ENCODE data around the gene HNRNPD. TPM values are rescaled to one million over a fixed set of nuclear protein-coding genes. Genes with fewer than 3 reads are reported as not detected.
"Not testable (repeated sequence)": the region's sequence is repeated elsewhere in the genome, so short reads cannot be mapped to it uniquely, and the experiment has no call there.

HNRNPD gene
- total and polyA plus RNA-seq, 2 of the 13 experiments (the other 11 are each of a cell fraction or from before 2014, with no cell fraction given) = 64.0 to 69.7 TPM

- TF ChIP-seq ELF4 (CRISPR knock-in tag; IDR thresholded peaks at IDR 0.05; ENCODE audit: borderline replicate concordance) (no peak), ATM (IDR thresholded peaks at IDR 0.05; ENCODE audit: borderline replicate concordance) (no peak), KAT7 (CRISPR knock-in tag; IDR thresholded peaks at IDR 0.05; ENCODE audit: borderline replicate concordance) (no peak), YY1 (IDR thresholded peaks at IDR 0.05; ENCODE audit: insufficient read depth, insufficient replicate concordance, low read depth, low read length) (no peak), REL (CRISPR knock-in tag; conservative IDR thresholded peaks at IDR 0.05) (no peak), ZNF770 (CRISPR knock-in tag; IDR thresholded peaks at IDR 0.05) (no peak), MAFG (CRISPR knock-in tag; IDR thresholded peaks at IDR 0.05) (no peak), SP5 (CRISPR knock-in tag; IDR thresholded peaks at IDR 0.05; ENCODE audit: borderline replicate concordance, low read depth) (no peak)
These were observed 27.7 kb downstream of the HNRNPD start (continued) for GRCh38 chr4:82346126-82346525.

- Histone ChIP-seq H4K20me1 (ENCODE audit: insufficient read depth, low read length) (no peaks in the 10 kb centered on the region), H2AFZ (ENCODE audit: low read length) (no peak overlapping the region), H3K36me3 (replicated peaks in 1 of 2; ENCODE audit: control insufficient read depth in 1 of 2, insufficient read depth in 2 of 2, low read length in 2 of 2) (no peaks in the 10 kb centered on the region), H3K79me2 (ENCODE audit: insufficient read depth, low read length) (no peaks in the 10 kb centered on the region), H3K4me3 (replicated peaks in 1 of 3; ENCODE audit: insufficient read depth in 1 of 3, low read depth in 2 of 3, low read length in 3 of 3) (no peak overlapping the region), H3K9me3 (ENCODE audit: low read length) (no peaks in the 10 kb centered on the region), H3K27me3 (ENCODE audit: control insufficient read depth in 1 of 2, insufficient read depth in 2 of 2, low read length in 2 of 2) (no peaks in the 10 kb centered on the region), H3K4me1 (ENCODE audit: insufficient read depth, low read length) (no peaks in the 10 kb centered on the region), H3K9ac (ENCODE audit: insufficient read depth, low read depth, low read length) (no peak overlapping the region), H3K4me2 (ENCODE audit: low read depth, low read length) (no peak overlapping the region), H3K27ac (ENCODE audit: extremely low read length, insufficient read depth, low read length) (no peak overlapping the region)
- FAIRE-seq (no peak), ATAC-seq (no peak), DNase-seq (ENCODE audit: low spot score) (no peak)
- ChIA-PET POLR2A (no interaction called here), CTCF (ENCODE audit: low intra/inter-chr PET ratio, low total read pairs) (no interaction called here)
- TF ChIP-seq FOXP1 (IDR thresholded peaks at IDR 0.05) = peak; percentile 8; the same call in 1 of the 2 replicates
- TF ChIP-seq FOXP1 (CRISPR knock-in tag; IDR thresholded peaks at IDR 0.05) = no peak
- no peak for TF ChIP-seq ZNF597 (CRISPR knock-in tag; IDR thresholded peaks at IDR 0.05)
- no peak for TF ChIP-seq TEAD3 (CRISPR knock-in tag; optimal IDR thresholded peaks at IDR 0.05; ENCODE audit: borderline replicate concordance)
- intact Hi-C loops (cut with micrococcal nuclease; ENCODE audit: unreplicated experiment) (no loop called here), in situ Hi-C loops (cut with HindIII; ENCODE audit: extremely low pct_ligation_motif_present, low pct_unique_long_range_greater_than_20kb) (no loop called here)
- BruUV-seq (replicated peaks) = no TSS peak
These were observed 38.7 kb downstream of the HNRNPD start for GRCh38 chr4:82335043-82335442.

GRCh38 chr4:82333641-82334040 is 40.1 kb downstream of the HNRNPD start:
- POLR2A ChIA-PET; CTCF ChIA-PET (ENCODE audit: low intra/inter-chr PET ratio, low total read pairs); FAIRE-seq: not testable (repeated sequence)

More at GRCh38 chr4:82333641-82334040, 40.1 kb downstream of the HNRNPD start:
- H3K4me3 ChIP-seq (replicated peaks in 1 of 3; ENCODE audit: insufficient read depth in 1 of 3, low read depth in 2 of 3, low read length in 3 of 3); H3K27me3 ChIP-seq (ENCODE audit: control insufficient read depth in 1 of 2, insufficient read depth in 2 of 2, low read length in 2 of 2); H3K4me2 ChIP-seq (ENCODE audit: low read depth, low read length); H3K27ac ChIP-seq (ENCODE audit: extremely low read length, insufficient read depth, low read length); H4K20me1 ChIP-seq (ENCODE audit: insufficient read depth, low read length); intact Hi-C loops (cut with micrococcal nuclease; ENCODE audit: unreplicated experiment); H3K9me3 ChIP-seq (ENCODE audit: low read length); BruUV-seq (replicated peaks); in situ Hi-C loops (cut with HindIII; ENCODE audit: extremely low pct_ligation_motif_present, low pct_unique_long_range_greater_than_20kb); DNase-seq (ENCODE audit: low spot score); H3K79me2 ChIP-seq (ENCODE audit: insufficient read depth, low read length); ATAC-seq; H3K36me3 ChIP-seq (replicated peaks in 1 of 2; ENCODE audit: control insufficient read depth in 1 of 2, insufficient read depth in 2 of 2, low read length in 2 of 2); H2AFZ ChIP-seq (ENCODE audit: low read length); H3K9ac ChIP-seq (ENCODE audit: insufficient read depth, low read depth, low read length); H3K4me1 ChIP-seq (ENCODE audit: insufficient read depth, low read length): not testable (repeated sequence)
- 67% methylated on average over 9 of the region's 9 CpGs for WGBS (ENCODE audit: low lambda C conversion rate)

Data from HepG2 (cell line).